ENCODE measurements around the gene GIPC3. TPM values are rescaled to one million over a fixed set of nuclear protein-coding genes. Genes with fewer than 3 reads are reported as not detected.

Gene GIPC3
- total RNA-seq, 1 donor from 2014 or later: 0.19 TPM

DNA sequence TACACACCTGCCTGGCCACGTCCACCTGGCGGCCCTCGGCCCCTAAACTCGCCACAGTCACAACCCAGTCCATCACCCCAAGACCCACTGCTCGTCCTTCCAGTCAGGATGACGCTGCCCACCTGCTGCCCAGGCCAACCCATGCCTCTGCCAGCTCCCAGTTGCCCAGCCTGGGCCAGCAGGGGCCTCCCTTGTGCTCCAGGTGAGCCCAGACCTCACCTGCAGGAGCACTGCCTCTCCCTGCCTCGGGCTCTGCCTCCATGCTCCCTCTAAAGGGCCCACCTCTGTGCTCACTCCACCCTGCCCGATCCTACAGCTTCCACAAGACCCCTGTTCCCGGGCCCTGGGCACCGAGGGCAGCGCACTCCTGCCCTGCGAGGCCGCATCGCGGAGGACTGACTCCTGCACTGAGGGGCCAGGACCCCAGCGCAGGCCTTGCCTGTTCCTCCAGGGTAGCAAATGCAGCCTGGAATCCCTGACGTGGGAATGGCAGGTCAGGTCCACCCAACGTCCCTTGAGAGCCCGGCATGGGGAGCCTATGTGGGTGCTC lies 49.3 kb downstream of the GIPC3 start:
- DNase-seq (ENCODE audit: low read depth): no peak

DNA sequence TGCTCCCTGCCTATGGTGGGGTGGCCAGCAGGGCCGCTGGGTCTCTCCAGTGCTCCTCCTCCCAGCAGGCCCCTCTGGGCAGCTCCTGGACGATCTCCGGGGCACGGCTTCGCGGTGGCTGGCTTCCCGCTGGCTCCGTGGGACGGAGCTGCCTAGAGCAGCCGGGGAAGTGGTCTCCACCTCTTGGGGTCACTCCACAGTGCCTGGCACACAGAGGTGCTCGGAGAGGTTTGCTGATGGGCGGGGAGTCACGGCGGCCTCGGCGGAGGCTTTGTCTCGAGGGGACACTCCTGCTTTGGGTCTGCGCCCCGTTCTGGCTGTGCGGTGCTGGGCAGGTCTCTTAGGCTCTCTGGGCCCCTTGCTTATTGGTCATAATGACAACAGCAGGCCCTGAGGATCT lies 51.2 kb downstream of the GIPC3 start:
- DNase-seq (ENCODE audit: low read depth): no peak

GRCh38 chr19:3636962-3637361 lies 51.7 kb downstream of the GIPC3 start:
- DNase-seq (ENCODE audit: low read depth): no peak

- no peak for DNase-seq (ENCODE audit: low read depth)
Measured at GRCh38 chr19:3637621-3638020, 52.3 kb downstream of the GIPC3 start.

DNA sequence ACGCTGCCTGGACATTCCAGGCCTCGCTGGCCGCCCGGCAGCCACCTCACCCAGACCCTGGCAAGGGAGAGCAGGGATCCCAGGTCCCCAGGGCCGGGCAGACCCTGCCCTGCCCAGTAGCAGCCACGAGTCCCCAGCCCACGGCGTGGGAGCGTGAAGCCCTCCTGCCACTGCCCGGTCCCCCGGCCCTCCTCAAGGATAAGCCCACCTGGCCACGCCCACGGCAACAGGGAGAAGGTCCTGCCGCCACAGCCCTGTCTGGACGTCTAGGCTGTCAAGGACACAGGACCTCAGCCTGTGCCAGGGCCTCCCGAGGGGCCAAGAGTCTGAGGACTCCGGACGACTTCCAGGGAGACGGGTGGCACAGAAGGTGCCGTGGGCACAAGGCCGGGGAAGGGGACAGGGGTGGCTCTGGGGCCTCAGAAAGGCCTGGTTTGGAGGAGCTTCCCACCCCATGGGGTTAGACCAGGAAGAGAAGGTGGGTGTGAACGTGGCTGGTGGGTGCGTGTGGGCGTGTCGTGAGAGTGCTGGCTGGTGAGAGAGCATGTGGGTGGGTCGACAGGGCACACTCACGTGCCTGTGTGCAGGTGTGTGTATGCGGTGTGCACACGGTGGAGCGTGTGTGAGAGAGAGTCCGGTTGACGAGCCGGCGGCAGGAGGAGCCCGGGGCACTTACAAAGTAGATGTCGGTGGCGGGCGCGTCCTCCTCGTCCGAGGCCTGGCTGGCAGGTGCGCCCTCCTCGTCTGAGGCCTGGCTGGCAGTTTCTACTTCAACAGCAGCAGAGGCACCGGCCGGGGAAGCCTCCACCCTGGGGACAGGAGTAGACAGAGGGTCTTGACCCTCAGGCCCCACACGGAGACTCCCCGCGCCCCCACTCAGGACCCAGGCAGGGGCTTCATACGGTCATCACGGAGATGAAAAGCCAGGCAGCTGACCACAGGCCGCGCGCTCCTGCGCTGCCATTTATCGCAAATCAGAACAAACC lies 53.2 kb downstream of the GIPC3 start:
- no peak for DNase-seq (ENCODE audit: low read depth)

GRCh38 chr19:3639479-3639878 lies 54.2 kb downstream of the GIPC3 start:
- no peak for DNase-seq (ENCODE audit: low read depth)

DNA sequence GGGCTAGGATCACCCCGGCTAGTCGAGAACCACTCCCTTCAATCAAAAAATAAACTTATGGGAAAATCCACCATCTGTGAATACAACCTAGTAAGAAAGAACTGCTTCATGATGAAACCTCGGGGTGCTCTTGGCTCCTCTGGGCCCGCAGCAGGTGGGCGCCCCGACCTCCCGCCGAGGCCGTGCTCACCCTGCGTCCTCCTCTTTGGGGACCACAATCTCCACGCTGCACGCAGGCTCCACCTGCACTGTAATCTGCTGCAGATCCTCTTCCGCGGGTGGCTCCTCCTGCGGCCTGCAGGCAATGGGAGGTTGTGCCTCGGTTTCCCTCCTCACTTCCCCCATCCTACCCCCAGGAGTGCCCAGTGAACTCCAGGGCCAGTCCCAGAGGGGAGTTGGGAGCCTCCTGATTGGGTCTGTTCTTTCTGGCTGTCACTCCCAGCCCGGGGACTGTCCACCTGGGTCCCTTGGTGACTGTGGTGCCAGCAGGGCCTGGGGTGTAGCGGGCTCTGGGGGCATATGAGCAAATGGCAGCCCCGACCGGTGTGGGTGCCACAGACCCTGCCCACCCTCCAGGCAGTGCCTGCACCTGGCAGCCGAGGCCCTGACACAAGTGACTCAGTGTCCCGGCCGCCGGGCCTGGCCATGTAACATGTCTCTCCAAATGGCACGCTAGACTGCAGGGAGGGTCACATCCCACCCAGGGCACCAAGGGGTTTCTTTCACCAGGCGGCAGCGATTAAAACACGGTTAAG lies 56.4 kb downstream of the GIPC3 start:
- DNase-seq (ENCODE audit: low read depth): no peak

GRCh38 chr19:3642296-3642695 lies 57.0 kb downstream of the GIPC3 start:
- no peak for DNase-seq (ENCODE audit: low read depth)

Other genes starting within 250 kb of the GIPC3 start
- gene NFIC, start 218.9 kb upstream of the GIPC3 start, total RNA-seq: 71.4 and 82.9 TPM in 2 replicates
- gene SMIM24, start 105.0 kb upstream of the GIPC3 start, total RNA-seq: not detected in 2 replicates
- not detected in 2 replicates for gene SMIM44, start 102.0 kb upstream of the GIPC3 start, total RNA-seq
- 17.5 and 24.1 TPM in 2 replicates for gene DOHH, start 84.8 kb upstream of the GIPC3 start, total RNA-seq
- 33.8 and 49.4 TPM in 2 replicates for gene FZR1, start 79.2 kb upstream of the GIPC3 start, total RNA-seq
- not detected in 2 replicates for gene TEKTIP1, start 46.3 kb upstream of the GIPC3 start, total RNA-seq
- 107 and 146 TPM in 2 replicates for gene MFSD12, start 27.9 kb upstream of the GIPC3 start, total RNA-seq
- gene HMG20B, start 12.5 kb upstream of the GIPC3 start, total RNA-seq: 99.9 and 102 TPM in 2 replicates
- gene TBXA2R, start 21.4 kb downstream of the GIPC3 start, total RNA-seq: 0.16 and 0.26 TPM in 2 replicates
- 33.8 and 34.9 TPM in 2 replicates for gene CACTIN, start 41.3 kb downstream of the GIPC3 start, total RNA-seq
- 17.9 and 22.8 TPM in 2 replicates for gene PIP5K1C, start 115.0 kb downstream of the GIPC3 start, total RNA-seq
- not detected in 2 replicates for gene TJP3, start 122.9 kb downstream of the GIPC3 start, total RNA-seq
- 23.3 and 35.0 TPM in 2 replicates for gene APBA3, start 176.2 kb downstream of the GIPC3 start, total RNA-seq
- 30.4 and 41.9 TPM in 2 replicates for gene MRPL54, start 177.2 kb downstream of the GIPC3 start, total RNA-seq
- not detected in 2 replicates for gene RAX2, start 186.8 kb downstream of the GIPC3 start, total RNA-seq
- not detected in 2 replicates for gene MATK, start 200.9 kb downstream of the GIPC3 start, total RNA-seq

All from myocyte (in vitro differentiated cells).